Activated naive CD4-positive, alpha-beta T cell treated with anti-CD3 and anti-CD28 coated beads, Interleukin-2, amount 50 U/mL, for 24 hours (primary cell): Measurements from ENCODE around the gene TBC1D8.

Experiments used
- H3K27ac Mint-ChIP-seq: one replicate; pipeline ENCODE4 v1.8.0; 2021; ENCODE audit warnings: mild to moderate bottlenecking, mixed read lengths
- H3K27me3 Mint-ChIP-seq: one replicate; pipeline ENCODE4 v1.8.0; 2021; ENCODE audit warnings: mixed read lengths
- H3K36me3 Mint-ChIP-seq: one replicate; pipeline ENCODE4 v1.8.0; 2021; ENCODE audit warnings: mixed read lengths
- H3K4me1 Mint-ChIP-seq: one replicate; pipeline ENCODE4 v1.8.0; 2021; ENCODE audit warnings: mixed read lengths
- H3K4me3 Mint-ChIP-seq: one replicate; pipeline ENCODE4 v1.8.0; 2021; ENCODE audit warnings: mild to moderate bottlenecking, mixed read lengths
- H3K9me3 Mint-ChIP-seq: one replicate; pipeline ENCODE4 v1.8.0; 2021; ENCODE audit warnings: mixed read lengths

The TBC1D8 gene

DNA sequence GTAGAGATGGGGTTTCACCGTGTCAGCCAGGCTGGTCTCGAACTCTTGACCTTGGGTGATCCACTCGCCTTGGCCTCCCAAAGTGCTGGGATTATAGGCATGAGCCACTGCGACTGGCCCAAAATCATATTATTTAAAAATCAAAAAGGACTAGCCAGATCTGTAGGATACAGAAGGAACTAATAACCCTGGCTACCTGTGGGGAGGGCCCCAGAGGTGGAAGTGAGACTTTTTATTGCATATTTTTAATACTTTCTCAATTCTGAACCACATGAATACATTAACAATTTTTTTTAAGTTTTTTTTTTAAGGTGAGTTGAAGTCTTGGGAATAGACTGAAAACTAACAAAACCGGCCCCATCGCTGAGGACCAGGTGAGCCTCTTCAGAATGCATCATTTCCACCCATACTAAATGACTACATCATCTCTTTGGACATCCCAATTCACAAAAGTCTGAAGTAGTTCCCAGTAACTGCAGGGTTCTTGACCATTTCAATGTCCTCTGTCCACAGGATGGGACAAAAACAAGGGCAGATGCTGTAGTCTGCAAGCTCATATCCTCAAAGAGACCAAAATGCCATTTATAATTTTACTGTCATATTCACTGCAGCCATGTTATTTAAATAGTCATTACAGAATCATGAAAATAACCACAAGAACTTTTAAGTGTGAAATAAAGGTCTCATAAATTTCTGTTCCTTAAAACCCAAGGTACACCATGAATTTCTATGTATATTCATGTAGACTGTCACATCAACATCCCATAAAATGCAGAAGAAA is 127.7 kb downstream of the TBC1D8 start:
- no peaks in the 10 kb centered on the region for H3K4me1 Mint-ChIP-seq
- no peaks in the 10 kb centered on the region for H3K36me3 Mint-ChIP-seq
- no peak overlapping the region for H3K27ac Mint-ChIP-seq
- H3K27me3 Mint-ChIP-seq = no peaks in the 10 kb centered on the region
- no peaks in the 10 kb centered on the region for H3K9me3 Mint-ChIP-seq
- no peak overlapping the region for H3K4me3 Mint-ChIP-seq

DNA sequence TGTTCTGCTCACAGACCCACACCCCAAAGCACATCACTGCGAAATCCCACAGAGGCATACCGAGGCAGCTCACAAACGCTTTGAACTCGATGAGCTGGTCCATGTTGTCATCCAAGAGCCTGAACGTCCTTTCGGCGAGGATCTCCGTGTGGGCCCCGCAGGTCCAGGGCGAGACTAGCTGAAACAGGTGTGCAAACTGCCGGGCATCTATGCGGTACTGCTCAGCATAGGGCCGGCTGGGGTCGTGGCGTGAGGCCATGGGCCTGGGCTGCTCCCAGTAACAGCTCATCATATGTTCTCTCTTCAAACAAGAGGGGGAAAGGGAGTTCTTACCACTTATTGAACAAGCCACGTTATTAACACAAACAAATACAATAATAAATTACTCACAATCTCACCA is 129.0 kb downstream of the TBC1D8 start:
- no peaks in the 10 kb centered on the region for H3K9me3 Mint-ChIP-seq
- H3K27me3 Mint-ChIP-seq = no peaks in the 10 kb centered on the region
- H3K27ac Mint-ChIP-seq = no peak overlapping the region

DNA sequence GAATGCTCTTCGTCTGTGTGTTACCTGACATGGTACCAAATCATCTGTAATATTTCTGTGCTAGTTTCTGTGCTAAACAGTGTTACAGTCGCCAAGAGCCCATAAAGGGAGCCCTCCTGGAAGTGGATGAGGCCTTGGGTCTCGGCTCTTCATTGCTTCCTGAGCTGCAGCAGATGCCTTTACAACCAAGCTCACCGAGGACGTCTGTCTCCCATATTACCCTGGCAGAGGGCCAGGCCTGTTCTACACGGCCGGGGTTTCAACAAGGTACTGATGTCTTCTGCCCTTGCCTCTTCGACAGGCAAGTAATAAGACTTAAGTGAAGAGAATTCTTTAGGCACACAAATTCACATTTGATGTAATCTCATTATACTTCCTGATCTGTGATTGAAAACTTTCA is 132.2 kb downstream of the TBC1D8 start:
- Mint-ChIP-seq H3K27ac (no peak overlapping the region), H3K9me3 (no peaks in the 10 kb centered on the region), H3K27me3 (no peaks in the 10 kb centered on the region), H3K4me1 (no peaks in the 10 kb centered on the region), H3K36me3 (peaks cover 2% of the 10 kb centered on the region), H3K4me3 (no peak overlapping the region)

More for the DNA sequence above, 129.0 kb downstream of the TBC1D8 start:
- H3K4me3 Mint-ChIP-seq = no peak overlapping the region
- no peaks in the 10 kb centered on the region for H3K36me3 Mint-ChIP-seq
- no peaks in the 10 kb centered on the region for H3K4me1 Mint-ChIP-seq

DNA sequence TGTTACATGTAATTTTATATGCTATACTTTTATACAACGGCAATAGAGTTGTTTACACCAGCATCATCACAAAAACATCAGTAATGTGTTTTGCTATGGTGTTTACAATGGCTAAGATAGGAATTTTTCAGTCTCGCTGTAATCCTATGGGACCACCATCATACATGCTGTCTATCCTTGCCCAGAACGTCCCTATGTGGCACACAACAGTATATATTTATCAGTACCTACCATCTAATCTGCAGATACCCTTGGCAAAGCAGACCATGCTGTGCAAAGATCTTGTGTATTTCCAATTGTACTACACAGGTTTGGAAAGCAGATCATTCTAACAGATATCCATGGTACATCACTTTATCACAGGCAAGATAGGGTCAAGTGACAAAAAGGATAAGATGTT is 133.8 kb downstream of the TBC1D8 start:
- Mint-ChIP-seq H3K4me1 (peaks cover 5% of the 10 kb centered on the region), H3K27ac (no peak overlapping the region), H3K27me3 (no peaks in the 10 kb centered on the region), H3K36me3 (peaks cover 2% of the 10 kb centered on the region), H3K9me3 (no peaks in the 10 kb centered on the region), H3K4me3 (no peak overlapping the region)

DNA sequence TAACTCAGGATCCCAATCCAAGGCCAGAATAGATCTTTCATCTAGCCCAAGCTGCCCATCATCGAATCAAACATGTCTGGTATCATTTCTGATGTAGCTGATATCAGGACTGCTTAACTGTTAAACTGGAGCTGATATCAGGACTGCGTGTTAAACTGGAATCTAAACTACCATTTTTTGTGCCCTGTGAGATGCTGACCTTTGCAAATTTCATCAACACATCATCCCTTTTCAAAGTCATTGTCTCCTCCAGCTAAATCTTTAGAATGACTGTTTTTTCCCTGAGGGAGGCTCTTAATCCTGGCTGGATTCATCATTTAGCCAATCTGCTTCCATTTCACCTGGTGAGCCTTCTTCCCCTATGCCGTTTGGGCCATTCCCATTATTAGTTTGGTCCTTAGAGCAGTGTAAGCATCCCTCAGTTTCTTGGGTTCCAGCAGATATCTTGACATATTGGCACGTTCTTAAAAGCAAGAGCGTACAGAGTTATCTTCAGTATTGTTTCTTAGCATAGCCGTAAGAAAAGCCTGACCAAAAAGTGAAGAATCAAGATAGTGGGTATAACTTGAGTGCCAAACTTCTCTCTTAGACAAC is 136.8 kb downstream of the TBC1D8 start:
- H3K36me3 Mint-ChIP-seq = peaks cover 5% of the 10 kb centered on the region
- no peaks in the 10 kb centered on the region for H3K27me3 Mint-ChIP-seq
- no peak overlapping the region for H3K27ac Mint-ChIP-seq
- no peak overlapping the region for H3K4me3 Mint-ChIP-seq
- H3K9me3 Mint-ChIP-seq = no peaks in the 10 kb centered on the region
- H3K4me1 Mint-ChIP-seq = peaks cover 19% of the 10 kb centered on the region

DNA sequence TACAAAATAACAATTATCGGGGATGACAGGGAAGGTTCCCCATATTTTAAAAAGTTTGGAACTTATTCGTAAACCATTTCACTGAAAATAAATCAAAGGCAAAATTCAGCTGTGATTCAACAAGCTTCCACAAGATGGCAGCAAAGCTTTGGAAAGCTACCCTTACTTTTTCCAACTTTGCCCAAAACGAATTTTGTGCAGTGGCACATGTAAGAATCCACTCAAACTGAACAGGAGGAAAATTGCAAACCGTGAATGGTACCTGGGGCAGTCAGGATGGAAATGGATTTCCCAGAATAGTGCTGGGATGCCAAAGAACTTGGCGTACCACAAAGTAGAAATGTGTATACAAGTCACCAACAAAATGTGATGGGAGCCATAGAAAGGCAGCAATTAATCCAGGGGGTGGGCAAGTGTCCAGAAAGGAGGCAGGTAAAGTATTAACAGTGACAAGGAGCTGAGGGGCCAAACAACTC is 138.4 kb downstream of the TBC1D8 start:
- Mint-ChIP-seq H3K4me3 (no peak overlapping the region), H3K9me3 (no peaks in the 10 kb centered on the region), H3K27ac (no peak overlapping the region), H3K27me3 (no peaks in the 10 kb centered on the region), H3K36me3 (peaks cover 9% of the 10 kb centered on the region), H3K4me1 (peaks cover 24% of the 10 kb centered on the region)

GRCh38 chr2:101012054-101012705 is 139.0 kb downstream of the TBC1D8 start:
- no peaks in the 10 kb centered on the region for H3K27me3 Mint-ChIP-seq
- no peak overlapping the region for H3K27ac Mint-ChIP-seq
- peak overlapping the region; percentile 33 for H3K4me3 Mint-ChIP-seq
- peaks cover 10% of the 10 kb centered on the region for H3K36me3 Mint-ChIP-seq
- no peaks in the 10 kb centered on the region for H3K9me3 Mint-ChIP-seq
- H3K4me1 Mint-ChIP-seq = peaks cover 28% of the 10 kb centered on the region

DNA sequence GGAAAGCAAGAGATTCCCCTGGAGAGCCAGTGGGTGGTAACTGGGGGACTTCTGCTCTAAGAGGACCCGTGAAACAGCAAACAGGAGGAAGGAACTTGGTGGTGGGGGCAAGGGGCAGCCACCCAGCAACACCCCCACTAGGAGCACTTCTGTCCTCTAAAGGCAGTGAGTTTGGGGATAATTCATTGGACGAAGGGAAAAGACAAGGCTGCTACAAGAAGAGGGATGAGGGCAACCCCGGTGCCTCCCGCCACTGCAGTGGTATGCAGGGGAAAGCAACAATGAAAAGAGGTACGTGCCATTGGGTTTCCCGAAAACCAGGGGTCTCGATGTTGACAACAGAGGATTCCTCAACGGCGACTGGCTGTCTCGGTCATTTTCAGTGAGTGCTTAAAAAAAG is 140.0 kb downstream of the TBC1D8 start:
- H3K4me3 Mint-ChIP-seq = no peak overlapping the region
- H3K27me3 Mint-ChIP-seq = no peaks in the 10 kb centered on the region
- no peaks in the 10 kb centered on the region for H3K9me3 Mint-ChIP-seq
- H3K27ac Mint-ChIP-seq = peak overlapping the region; percentile 77
- H3K36me3 Mint-ChIP-seq = peaks cover 12% of the 10 kb centered on the region
- H3K4me1 Mint-ChIP-seq = peaks cover 32% of the 10 kb centered on the region

- Mint-ChIP-seq H3K27me3 (no peaks in the 10 kb centered on the region), H3K4me1 (peaks cover 58% of the 10 kb centered on the region), H3K36me3 (peaks cover 42% of the 10 kb centered on the region), H3K27ac (peak overlapping the region; percentile 70), H3K4me3 (peak overlapping the region; percentile 61), H3K9me3 (no peaks in the 10 kb centered on the region)
Observed at GRCh38 chr2:101007415-101008345, 143.5 kb downstream of the TBC1D8 start.

GRCh38 chr2:101006065-101006715 is 145.0 kb downstream of the TBC1D8 start:
- Mint-ChIP-seq H3K27ac (peak overlapping the region; percentile 98), H3K4me1 (peaks cover 56% of the 10 kb centered on the region), H3K9me3 (no peaks in the 10 kb centered on the region), H3K27me3 (no peaks in the 10 kb centered on the region), H3K36me3 (peaks cover 40% of the 10 kb centered on the region), H3K4me3 (peak overlapping the region; percentile 97)

GRCh38 chr2:101004620-101005325 is 146.4 kb downstream of the TBC1D8 start:
- Mint-ChIP-seq H3K36me3 (peaks cover 40% of the 10 kb centered on the region), H3K9me3 (no peaks in the 10 kb centered on the region), H3K4me1 (peaks cover 54% of the 10 kb centered on the region), H3K4me3 (peak overlapping the region; percentile 97), H3K27ac (peak overlapping the region; percentile 98), H3K27me3 (no peaks in the 10 kb centered on the region)

GRCh38 chr2:101003278-101003775 is 147.9 kb downstream of the TBC1D8 start:
- Mint-ChIP-seq H3K4me3 (peak overlapping the region; percentile 97), H3K27me3 (no peaks in the 10 kb centered on the region), H3K4me1 (peaks cover 54% of the 10 kb centered on the region), H3K36me3 (peaks cover 40% of the 10 kb centered on the region), H3K27ac (peak overlapping the region; percentile 98), H3K9me3 (no peaks in the 10 kb centered on the region)

DNA sequence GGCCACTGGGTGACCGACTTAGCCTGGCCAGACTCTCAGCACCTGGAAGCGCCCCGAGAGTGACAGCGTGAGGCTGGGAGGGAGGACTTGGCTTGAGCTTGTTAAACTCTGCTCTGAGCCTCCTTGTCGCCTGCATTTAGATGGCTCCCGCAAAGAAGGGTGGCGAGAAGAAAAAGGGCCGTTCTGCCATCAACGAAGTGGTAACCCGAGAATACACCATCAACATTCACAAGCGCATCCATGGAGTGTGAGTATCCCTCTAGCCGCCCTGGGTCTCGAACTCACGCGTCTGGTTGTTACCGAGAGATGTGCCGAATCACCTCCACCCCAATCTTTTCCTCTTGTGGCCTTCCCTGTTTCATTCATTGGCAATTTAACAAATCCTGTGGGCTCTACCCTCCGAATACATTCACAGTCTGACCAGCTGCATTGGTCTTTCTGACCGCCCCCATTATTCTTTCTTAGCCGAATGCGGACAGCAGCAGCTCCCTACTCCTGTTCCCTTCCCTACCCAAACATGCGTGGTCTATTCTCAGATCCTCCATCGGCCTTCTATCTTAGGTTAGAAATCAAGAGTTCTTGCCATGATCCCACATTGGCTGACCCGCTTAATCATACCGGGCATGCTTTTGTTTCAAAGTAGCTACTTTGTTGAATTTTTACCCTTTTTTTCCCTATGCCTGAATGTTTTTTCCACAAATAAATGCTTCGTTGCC is 148.5 kb downstream of the TBC1D8 start:
- peaks cover 36% of the 10 kb centered on the region for H3K36me3 Mint-ChIP-seq
- peaks cover 48% of the 10 kb centered on the region for H3K4me1 Mint-ChIP-seq
- peak overlapping the region; percentile 98 for H3K27ac Mint-ChIP-seq
- H3K4me3 Mint-ChIP-seq = peak overlapping the region; percentile 97
- no peaks in the 10 kb centered on the region for H3K27me3 Mint-ChIP-seq
- H3K9me3 Mint-ChIP-seq = no peaks in the 10 kb centered on the region
